Sciatic nerve (tissue), 2 donors: ENCODE measurements around the gene HOXA7. TPM values are rescaled to one million over a fixed set of nuclear protein-coding genes. Genes with fewer than 3 reads are reported as not detected.

ENCODE experiments used
- ATAC-seq: fragments of 200-7000 bp; cut with Tn5 transposase; one replicate; pipeline ENCODE4 v1.9.1; 2020; ENCODE audit warnings: mild to moderate bottlenecking, moderate library complexity
- DNase-seq: peaks from one replicate; pipeline ENCODE4 v3.0.0-alpha.2; 2020; ENCODE audit warnings: low spot score
- intact Hi-C: fragments of 100-400 bp; cut with DNase I; formaldehyde crosslinking; loops from one replicate; pipeline ENCODE4 v1.14.2; 2022
- total RNA-seq: library from RNA; stranded (reverse); fragmentation: NEBNext Ultra II Directional; extraction: Animal tissue kit (Norgen Biotek cat#: 25700); gene quantifications from one replicate; pipeline ENCODE4 v1.2.1, GENCODE V29; 2021
- donor health status: DM: no; HTN: no; CAD: no.
- donor health status: DM: no; HTN: no; CAD: no.

HOXA7 gene
- total RNA-seq, 1 donor from 2014 or later, result 6.2 TPM

GRCh38 chr7:27164045-27164366, 7.5 kb upstream of the HOXA7 start:
- DNase-seq (no peak), ATAC-seq (no peak)
- intact Hi-C loops, result no loop called here

GRCh38 chr7:27163288-27164044, 7.0 kb upstream of the HOXA7 start:
- ATAC-seq, result no peak
- DNase-seq, result peak; percentile 51
- intact Hi-C loops, result no loop called here

GRCh38 chr7:27162561-27163287, 6.2 kb upstream of the HOXA7 start:
- ATAC-seq, result no peak
- no peak for DNase-seq
- intact Hi-C loops, result no loop called here

GRCh38 chr7:27161721-27162560, 5.5 kb upstream of the HOXA7 start:
- DNase-seq, result peak; percentile 67
- intact Hi-C loops, result no loop called here
- no peak for ATAC-seq

- ATAC-seq (no peak), DNase-seq (peak; percentile 75)
- intact Hi-C loops, result no loop called here
Observed at GRCh38 chr7:27161214-27161720, 4.8 kb upstream of the HOXA7 start.

- ATAC-seq, result peak; percentile 60
Observed at GRCh38 chr7:27160546-27161213, 4.2 kb upstream of the HOXA7 start.

GRCh38 chr7:27160145-27160545, 3.7 kb upstream of the HOXA7 start:
- ATAC-seq, result no peak
- intact Hi-C loops, result no loop called here
- peak; percentile 61 for DNase-seq

More at GRCh38 chr7:27160546-27161213, 4.2 kb upstream of the HOXA7 start:
- peak; percentile 94 for DNase-seq
- intact Hi-C loops, result no loop called here

- intact Hi-C loops, result loop anchor here (10.0 kb wide), 1 partner anchor 785 kb away; no protein-coding TSS in a partner anchor
- ATAC-seq (no peak), DNase-seq (no peak)
Observed at GRCh38 chr7:27159266-27160144, 3.0 kb upstream of the HOXA7 start.

GRCh38 chr7:27158436-27159265, 2.2 kb upstream of the HOXA7 start:
- DNase-seq (peak; percentile 55), ATAC-seq (no peak)
- intact Hi-C loops, result loop anchor here (10.0 kb wide), 1 partner anchor 784 kb away; no protein-coding TSS in a partner anchor

GRCh38 chr7:27157702-27158431, 1.4 kb upstream of the HOXA7 start:
- DNase-seq (peak; percentile 55), ATAC-seq (no peak)
- intact Hi-C loops, result loop anchor here (10.0 kb wide), 1 partner anchor 783 kb away; no protein-coding TSS in a partner anchor

- DNase-seq, result peak; percentile 70
- ATAC-seq, result no peak
- intact Hi-C loops, result loop anchor here (10.0 kb wide), 1 partner anchor 782 kb away; no protein-coding TSS in a partner anchor
Observed at GRCh38 chr7:27156916-27157701, 634 bp upstream of the HOXA7 start.

- intact Hi-C loops, result loop anchor here (10.0 kb wide), 1 partner anchor 781 kb away; no protein-coding TSS in a partner anchor
- DNase-seq, result peak; percentile 66
Observed at GRCh38 chr7:27155816-27156507, 513 bp downstream of the HOXA7 start.

GRCh38 chr7:27154901-27155815, 1.3 kb downstream of the HOXA7 start:
- intact Hi-C loops, result loop anchor here (10.0 kb wide), 1 partner anchor 780 kb away; no protein-coding TSS in a partner anchor
- peak; percentile 67 for DNase-seq

More at GRCh38 chr7:27155816-27156507, 513 bp downstream of the HOXA7 start:
- peak; percentile 8 for ATAC-seq

GRCh38 chr7:27154369-27154768, 2.1 kb downstream of the HOXA7 start:
- no peak for ATAC-seq
- peak; percentile 56 for DNase-seq
- intact Hi-C loops, result loop anchor here (10.0 kb wide), 1 partner anchor 780 kb away; no protein-coding TSS in a partner anchor

More at GRCh38 chr7:27154901-27155815, 1.3 kb downstream of the HOXA7 start:
- no peak for ATAC-seq
